ENCODE data around the gene MTM1.

Gene MTM1

GRCh38 chrX:150548684-150549083 is 19.7 kb upstream of the MTM1 start:
- no peak for DNase-seq (ENCODE audit: low read depth in 2 of 2)

DNA sequence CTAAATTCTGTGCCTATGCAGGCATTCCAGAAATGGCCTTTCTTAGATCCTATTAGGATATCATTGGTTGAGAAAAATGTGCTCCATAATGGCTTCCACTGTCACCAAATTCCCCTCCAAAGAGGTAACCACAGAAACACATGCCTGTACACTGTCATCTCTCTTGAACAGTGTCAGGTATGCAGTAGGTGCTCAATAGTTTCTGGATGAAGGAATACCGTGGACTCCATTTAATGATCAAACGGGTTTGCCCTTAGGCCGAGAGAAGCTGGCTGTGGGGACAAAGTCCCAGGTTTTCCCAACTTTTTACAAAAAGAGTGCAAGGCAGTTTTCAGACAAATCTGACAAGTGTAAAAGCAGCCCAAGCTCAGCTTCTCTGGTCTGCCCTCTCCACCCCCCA is 16.5 kb upstream of the MTM1 start:
- DNase-seq (ENCODE audit: low read depth in 2 of 2) = no peak

DNA sequence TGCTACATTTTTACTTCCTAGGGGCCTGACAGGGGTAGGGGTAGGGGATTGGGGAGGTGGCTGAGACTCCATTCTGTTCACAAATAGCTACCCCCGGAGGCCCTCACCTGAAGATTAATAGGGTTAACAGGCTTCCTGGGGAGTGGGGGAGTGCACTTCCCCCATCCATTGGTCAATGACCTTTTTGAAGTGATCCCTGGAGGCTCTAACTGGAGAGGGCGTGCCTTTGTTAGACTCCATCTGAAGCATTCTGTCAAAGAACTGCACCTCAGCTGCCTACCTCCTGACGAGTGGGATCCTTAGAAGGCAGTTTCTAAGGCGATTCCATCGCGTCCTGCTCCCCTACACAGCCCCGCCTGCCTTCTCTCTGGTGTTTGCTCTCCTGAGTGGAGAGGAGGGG is 10.0 kb upstream of the MTM1 start:
- no peak for DNase-seq (ENCODE audit: low read depth in 2 of 2)

DNA sequence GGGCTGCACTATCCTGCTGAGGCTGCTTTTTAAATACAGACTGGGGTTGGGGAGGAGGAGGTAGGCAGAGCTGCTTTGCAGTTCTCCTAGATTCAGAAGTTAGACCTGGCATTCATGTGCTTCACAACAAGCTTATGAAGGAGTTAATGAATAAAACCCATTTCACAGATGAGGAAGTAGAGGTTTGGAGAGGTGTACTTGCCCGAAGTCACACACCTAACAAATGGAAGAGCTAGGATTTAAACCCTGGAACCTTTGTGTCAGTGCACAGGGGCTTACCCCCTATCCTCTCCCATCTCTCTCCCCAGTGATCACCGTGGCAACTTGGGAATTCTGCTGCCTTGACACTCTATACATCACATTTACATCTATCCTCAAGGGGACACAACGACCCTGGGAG is 3.6 kb upstream of the MTM1 start:
- DNase-seq (ENCODE audit: low read depth in 2 of 2) = no peak

GRCh38 chrX:150565551-150565950 is 2.9 kb upstream of the MTM1 start:
- no peak for DNase-seq (ENCODE audit: low read depth in 2 of 2)

DNA sequence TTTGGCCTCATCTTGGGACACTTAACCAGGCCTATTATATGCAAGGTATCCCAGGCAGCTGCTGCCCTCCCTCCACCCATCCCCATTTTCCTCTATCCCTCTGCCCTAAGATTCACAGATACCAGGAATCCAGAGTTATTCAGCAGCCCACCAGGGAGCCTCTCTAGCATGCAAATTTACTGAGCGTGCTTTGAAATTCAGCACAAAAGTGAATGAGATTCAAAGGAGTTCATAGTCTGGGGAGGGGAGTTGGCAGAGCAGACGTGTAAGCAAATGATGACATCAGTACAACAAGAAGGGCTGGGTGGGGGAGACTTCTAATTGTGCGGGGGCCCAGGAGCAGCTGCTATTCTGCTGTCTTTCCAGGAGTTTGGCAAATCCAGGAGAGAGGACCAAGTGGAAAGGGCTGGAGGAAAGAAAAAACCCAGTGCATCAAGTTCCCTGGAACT is 1.7 kb upstream of the MTM1 start:
- no peak for DNase-seq (ENCODE audit: low read depth in 2 of 2)

DNA sequence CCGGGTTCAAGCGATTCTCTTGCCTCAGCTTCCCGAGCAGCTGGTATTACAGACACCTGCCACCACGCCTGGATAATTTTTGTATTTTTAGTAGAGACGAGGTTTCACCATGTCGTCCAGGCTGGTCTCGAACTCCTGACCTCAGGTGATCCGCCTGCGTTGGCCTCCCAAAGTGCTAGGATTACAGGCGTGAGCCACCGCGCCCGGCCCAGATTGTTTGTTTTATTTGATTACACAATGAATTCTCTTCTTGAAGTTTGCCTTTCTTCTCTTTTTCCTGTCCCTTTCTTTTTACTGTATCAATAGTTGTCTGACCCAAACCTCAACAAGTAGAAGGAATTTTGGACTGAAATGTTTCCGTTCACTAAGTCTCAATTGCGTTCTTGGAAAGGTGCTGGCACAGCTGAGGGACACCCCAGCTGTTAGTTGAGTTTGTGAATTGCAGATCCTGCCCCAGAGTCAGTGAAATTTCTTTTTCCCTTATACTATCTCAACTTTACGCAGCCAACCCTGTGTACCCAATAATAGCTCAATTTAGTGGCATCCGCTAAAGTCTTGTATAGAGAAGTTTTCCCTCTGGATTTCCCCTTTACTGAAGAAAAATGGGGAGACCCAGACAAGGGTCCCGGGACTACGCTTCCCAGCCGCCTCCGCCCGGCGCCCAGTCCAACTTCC is 639 bp upstream of the MTM1 start:
- no peak for DNase-seq (ENCODE audit: low read depth in 2 of 2)

DNA sequence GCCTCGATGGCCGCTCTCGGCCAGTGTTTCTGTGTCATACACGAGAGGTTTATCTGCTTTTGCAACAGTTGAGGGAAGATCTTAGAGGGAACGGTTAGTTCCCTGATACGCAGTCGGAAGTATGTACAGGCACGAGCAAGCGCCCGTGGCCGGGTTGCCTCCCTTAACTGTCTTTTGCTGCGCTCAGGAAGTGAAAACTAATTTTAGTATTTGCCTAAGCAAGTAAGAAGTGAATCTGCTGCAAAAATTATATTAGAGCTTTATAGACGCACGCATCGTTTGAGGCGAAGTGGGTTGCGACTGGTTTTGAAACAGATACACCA is 695 bp downstream of the MTM1 start:
- DNase-seq (ENCODE audit: low read depth in 2 of 2) = no peak

GRCh38 chrX:150570512-150570911 is 2.1 kb downstream of the MTM1 start:
- DNase-seq (ENCODE audit: low read depth in 2 of 2) = no peak

DNA sequence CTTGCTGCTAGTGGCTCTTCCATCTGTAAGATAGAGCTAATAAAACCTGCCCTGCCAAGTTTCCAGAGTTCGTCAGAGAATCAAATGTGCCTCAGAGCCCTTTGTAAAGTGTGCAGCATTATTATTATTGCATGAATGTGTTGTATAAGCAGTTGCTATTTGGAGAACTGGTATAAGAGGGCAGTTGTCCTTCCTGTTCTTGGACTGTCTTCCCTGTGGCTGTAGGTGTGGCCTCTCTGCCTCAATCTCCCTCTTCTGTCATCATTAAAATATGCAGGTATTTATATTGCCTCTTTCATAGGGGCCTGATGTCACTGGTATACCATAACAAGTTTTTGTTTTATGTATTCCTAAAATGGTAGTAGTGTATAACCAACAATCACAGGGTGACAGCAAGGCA is 3.8 kb downstream of the MTM1 start:
- DNase-seq (ENCODE audit: low read depth in 2 of 2) = no peak

GRCh38 chrX:150573106-150573505 is 4.7 kb downstream of the MTM1 start:
- DNase-seq (ENCODE audit: low read depth in 2 of 2) = no peak

DNA sequence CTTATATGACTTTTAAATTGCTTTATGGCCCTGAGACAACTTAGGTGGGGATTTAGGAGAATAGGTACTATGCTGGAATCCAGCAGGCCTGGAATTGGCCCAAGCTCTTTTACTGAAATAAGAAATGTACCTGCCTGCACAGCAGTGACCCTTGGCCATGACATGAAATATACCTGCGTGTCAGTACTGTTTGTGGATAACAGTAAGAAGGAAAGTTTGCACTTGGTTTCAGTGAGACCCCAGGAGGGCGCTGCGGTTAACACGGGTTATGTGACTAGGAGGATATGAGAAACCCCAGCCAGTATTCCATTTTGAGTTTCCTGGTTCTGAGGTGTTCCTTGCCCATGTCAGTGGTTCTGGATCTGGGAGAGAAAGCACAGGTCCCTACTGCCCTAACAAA is 5.3 kb downstream of the MTM1 start:
- peak in 1 of 2 donors; percentile 5 for DNase-seq (ENCODE audit: low read depth in 2 of 2)

GRCh38 chrX:150574559-150575418 is 6.4 kb downstream of the MTM1 start:
- no peak for DNase-seq (ENCODE audit: low read depth in 2 of 2)

- DNase-seq (ENCODE audit: low read depth in 2 of 2) = peak; percentile 30 to 52
These were observed 7.0 kb downstream of the MTM1 start for GRCh38 chrX:150575419-150575814.

DNA sequence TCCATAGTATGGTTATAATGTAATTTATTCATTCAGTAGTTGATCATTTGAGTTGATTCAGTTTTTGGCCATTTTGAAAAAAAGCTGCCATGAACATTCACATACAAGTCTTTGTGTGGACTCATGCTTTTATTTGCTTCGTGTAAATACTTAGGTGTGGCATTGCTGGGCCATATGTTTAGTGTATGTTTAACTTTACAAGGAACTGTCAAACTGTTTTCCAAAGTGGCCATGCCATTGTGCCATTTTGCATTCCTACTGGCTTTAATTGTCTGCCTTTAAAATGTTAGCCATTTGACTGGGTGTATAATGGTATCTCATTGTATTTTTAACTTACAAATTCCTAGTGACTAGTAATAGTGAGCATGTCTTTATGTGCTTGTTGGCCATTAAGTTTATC is 8.8 kb downstream of the MTM1 start:
- DNase-seq (ENCODE audit: low read depth in 2 of 2) = no peak

DNA sequence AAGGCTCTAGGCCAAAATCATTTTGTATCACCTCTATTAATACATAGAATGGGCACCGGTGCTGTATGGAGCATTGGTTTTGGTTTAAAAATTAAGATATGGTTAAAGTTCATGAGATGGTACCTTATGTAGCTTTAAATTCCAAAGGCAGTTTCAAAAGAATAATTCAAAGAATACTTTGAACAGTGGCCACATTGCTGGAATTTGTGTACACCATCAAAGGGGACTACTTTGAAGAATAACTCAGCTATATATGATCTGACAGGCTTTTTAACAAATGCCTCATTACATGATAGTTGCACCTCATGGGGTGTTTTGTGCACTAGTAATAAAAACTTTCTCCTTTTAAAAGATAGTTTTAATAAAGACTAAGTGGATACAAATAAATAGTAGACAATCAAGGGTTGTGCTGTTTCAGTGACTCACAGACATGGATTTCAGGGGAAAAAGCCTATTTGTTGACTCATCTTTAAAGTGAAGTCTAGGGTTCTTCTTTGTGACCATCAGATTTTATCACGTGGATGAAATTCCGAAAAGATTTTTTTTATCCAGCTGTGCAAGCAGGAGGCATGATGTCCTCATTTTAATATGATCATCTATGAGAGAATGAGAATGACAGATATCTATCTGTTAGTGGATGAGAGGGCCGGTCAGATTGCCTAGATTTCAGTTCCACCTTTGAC is 12.8 kb downstream of the MTM1 start:
- DNase-seq (ENCODE audit: low read depth in 2 of 2) = no peak

DNA sequence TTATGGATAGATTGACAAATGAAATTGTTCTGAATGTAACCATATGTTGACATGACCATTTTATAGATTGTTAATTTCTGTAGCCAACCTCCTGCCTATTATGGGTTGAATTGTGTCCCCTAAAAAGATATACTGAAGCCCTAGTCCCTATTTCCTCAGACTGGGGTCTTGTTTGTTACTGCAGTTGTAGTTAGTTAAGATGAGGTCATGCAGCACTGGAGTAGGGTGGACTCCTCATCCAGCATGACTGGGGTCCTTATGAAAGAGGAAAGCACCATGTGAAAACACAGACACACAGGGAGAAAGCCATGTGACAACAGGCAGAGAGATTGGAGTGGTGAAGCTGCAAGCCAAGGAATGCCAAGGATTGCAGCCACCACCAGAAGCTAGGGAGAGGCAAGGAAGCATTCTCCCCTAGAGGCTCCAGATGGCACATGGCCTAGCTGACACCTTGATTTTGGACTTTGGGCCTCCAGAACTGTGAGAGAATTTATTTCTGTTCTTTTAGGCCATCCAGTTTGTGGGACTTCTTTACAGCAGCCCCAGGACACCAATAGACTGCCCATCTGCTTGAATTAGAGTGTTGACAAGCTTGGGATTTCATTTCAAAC is 14.0 kb downstream of the MTM1 start:
- DNase-seq (ENCODE audit: low read depth in 2 of 2) = no peak

DNA sequence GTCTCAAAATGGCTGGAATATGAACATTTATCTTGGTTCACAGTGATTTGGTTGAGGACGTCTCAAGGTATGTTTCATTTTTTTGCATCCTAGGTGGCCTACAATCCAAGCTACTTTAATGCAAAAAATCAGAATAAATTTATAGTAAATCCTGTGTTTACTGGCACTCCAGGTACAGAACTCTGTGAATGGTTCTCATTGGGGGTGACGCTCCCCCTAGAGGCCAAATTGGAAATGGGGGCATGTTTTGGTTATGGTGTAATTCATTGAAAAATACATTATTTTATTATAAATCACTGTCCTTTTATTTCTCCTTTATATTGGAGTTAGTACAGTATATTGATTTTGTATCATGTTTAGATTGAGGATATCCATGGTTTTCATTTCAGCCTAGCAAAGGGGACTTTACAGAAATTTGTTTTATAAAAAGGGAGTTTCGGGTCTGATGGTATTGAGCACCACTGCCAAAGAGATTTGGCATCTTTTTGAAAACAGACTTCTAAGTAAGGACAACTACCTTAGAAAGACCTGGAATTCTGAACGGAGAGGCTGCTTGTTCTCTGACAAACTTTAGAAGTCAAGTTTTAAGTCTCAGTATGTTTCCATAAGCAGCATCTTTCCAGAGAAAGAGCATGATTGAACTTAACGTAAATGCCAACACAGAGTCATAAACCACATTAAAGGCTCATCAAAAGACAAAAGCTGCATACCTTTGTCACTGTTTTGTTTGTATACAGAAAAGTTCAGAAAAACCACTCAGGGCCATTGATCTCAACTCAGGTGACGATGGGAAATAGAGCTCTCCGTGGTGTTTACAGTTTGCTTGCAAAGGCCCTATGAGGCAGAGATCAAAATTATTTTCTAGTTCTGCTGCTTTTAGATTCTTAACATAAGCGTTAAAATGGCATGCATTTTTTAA is 19.4 kb downstream of the MTM1 start:
- DNase-seq (ENCODE audit: low read depth in 2 of 2) = peak; percentile 13 to 36

GRCh38 chrX:150594584-150594983 is 26.2 kb downstream of the MTM1 start:
- DNase-seq (ENCODE audit: low read depth in 2 of 2) = no peak

DNA sequence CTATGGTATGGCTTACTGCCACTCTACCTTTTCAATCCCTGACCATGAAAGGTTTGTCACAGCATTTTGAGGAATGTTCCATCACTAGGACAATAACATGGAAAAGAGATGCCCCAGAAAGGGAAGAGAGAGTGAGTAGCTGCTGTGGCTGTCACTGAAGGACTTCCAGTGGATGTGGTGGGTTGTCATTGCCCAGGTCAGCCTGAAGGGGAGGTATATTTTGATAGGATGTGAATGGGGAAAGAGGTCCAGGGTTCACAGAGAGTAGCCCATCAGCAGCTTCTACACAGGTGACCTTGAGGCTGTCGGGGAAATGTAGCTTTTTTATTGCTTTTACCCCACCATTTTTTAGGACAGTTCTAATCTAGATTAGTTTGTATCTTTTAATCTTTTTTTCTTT is 30.8 kb downstream of the MTM1 start:
- DNase-seq (ENCODE audit: low read depth in 2 of 2) = no peak

- no peak for DNase-seq (ENCODE audit: low read depth in 2 of 2)
These were observed 33.9 kb downstream of the MTM1 start for GRCh38 chrX:150602296-150602695.
